SH-SY5Y (cell line): ENCODE data around the gene PIK3R3.

Experiments
- GATA2 ChIP-seq: IDR thresholded peaks from 2 replicates; pipeline ENCODE4 v1.6.1; 2011; ENCODE audit warnings: mild to moderate bottlenecking, low read depth, low read length
- GATA3 ChIP-seq: IDR thresholded peaks from 2 replicates; pipeline ENCODE4 v1.6.1; 2011; ENCODE audit warnings: low read depth, mild to moderate bottlenecking, low read length, moderate library complexity

GRCh38 chr1:46034601-46035516 lies 97.6 kb downstream of the PIK3R3 start:
- TF ChIP-seq GATA3 (no peak), GATA2 (no peak)
